GM12878 (cell line): ENCODE measurements around the gene PGM2L1. TPM values are rescaled to one million over a fixed set of nuclear protein-coding genes. Genes with fewer than 3 reads are reported as not detected.

Experiments used
- ATAC-seq: fragments of 200-7000 bp; cut with Tn5 transposase; 3 replicates; pipeline ENCODE4 v1.9.1; 2020; ENCODE audit warnings: mild to moderate bottlenecking, moderate library complexity
- BruUV-seq: library from RNA; stranded (reverse); fragments of 400-500 nt; replicated peaks from 2 replicates; lab custom pipeline; 2021; lab: Mats Ljungman, UMichigan
- CTCF ChIA-PET: fragments of 300-600 bp; sonication (Branson Sonifier 250); formaldehyde crosslinking; extraction: SDS; loops from one replicate; lab custom pipeline; 2021; ENCODE audit warnings: inconsistent platforms; lab: Yijun Ruan, JAX
- POLR2A ChIA-PET: fragments of 350-600 bp; formaldehyde crosslinking; extraction: SDS; loops from one replicate; lab custom pipeline; 2021; ENCODE audit warnings: inconsistent platforms; lab: Charles Lee
- RAD21 ChIA-PET: fragments of 300-600 bp; sonication (Branson Sonifier 250); formaldehyde crosslinking; loops from one replicate; lab custom pipeline; 2023; ENCODE audit warnings: antibody characterized with exemption; ENCODE audit not compliant: unreplicated experiment; lab: Charles Lee
- SMC1A ChIA-PET: fragments of 300-600 bp; sonication (Branson Sonifier 250); formaldehyde crosslinking; loops from one replicate; lab custom pipeline; 2023; ENCODE audit not compliant: unreplicated experiment, uncharacterized antibody; lab: Charles Lee
- DNase-seq: peaks from one replicate; pipeline ENCODE4 v3.0.0-alpha.2; 2011; ENCODE audit warnings: low read depth, low spot score
- FAIRE-seq: peaks from 3 replicates; lab custom pipeline; 2011; peaks lifted over from hg19 to GRCh38; lab: Jason Lieb, UNC
- H2AFZ ChIP-seq: 2 replicates; pipeline ENCODE4 v1.6.0; 2011; ENCODE audit warnings: low read depth, low read length, control low read depth; ENCODE audit not compliant: control insufficient read depth
- H3K27ac ChIP-seq: 2 replicates; pipeline ENCODE4 v1.5.1; 2011; ENCODE audit warnings: control low read depth; ENCODE audit not compliant: control insufficient read depth, insufficient read depth
- H3K27me3 ChIP-seq, 2 experiments: replicated peaks in 1 of 2; 2 replicates each; pipeline versions ENCODE4 v1.6.0 to v1.6.1; 2011; ENCODE audit warnings: low read length in 1 of 2; ENCODE audit not compliant: control insufficient read depth in 2 of 2, insufficient read depth in 2 of 2
- H3K36me3 ChIP-seq, 2 experiments: 2 replicates each; pipeline ENCODE4 v1.5.1; 2011; ENCODE audit warnings: low read length in 1 of 2; ENCODE audit not compliant: control insufficient read depth in 2 of 2, insufficient read depth in 2 of 2
- H3K4me1 ChIP-seq: 2 replicates; pipeline ENCODE4 v1.6.1; 2011; ENCODE audit warnings: mild to moderate bottlenecking, low read length, moderate library complexity, mixed read lengths; ENCODE audit not compliant: control insufficient read depth, insufficient read depth
- H3K4me2 ChIP-seq: 2 replicates; pipeline ENCODE4 v1.6.0; 2011; ENCODE audit warnings: control low read depth; ENCODE audit not compliant: control insufficient read depth, insufficient read depth
- H3K4me3 ChIP-seq: fragments of 200-600 bp; sonication (generic); 2 replicates; pipeline ENCODE4 v1.5.1; 2016
- H3K79me2 ChIP-seq: 2 replicates; pipeline ENCODE4 v1.6.0; 2011; ENCODE audit warnings: low read length; ENCODE audit not compliant: control insufficient read depth, insufficient read depth
- H3K9ac ChIP-seq: 2 replicates; pipeline ENCODE4 v1.8.0; 2011; ENCODE audit warnings: low read length, control low read depth, mixed read lengths; ENCODE audit not compliant: control insufficient read depth, insufficient read depth
- H3K9me3 ChIP-seq: replicated peaks from 3 replicates; pipeline ENCODE4 v1.5.1; 2011; ENCODE audit warnings: mild to moderate bottlenecking, low read length; ENCODE audit not compliant: control insufficient read depth, insufficient read depth
- H4K20me1 ChIP-seq: 2 replicates; pipeline ENCODE4 v1.6.0; 2011; ENCODE audit not compliant: control insufficient read depth, insufficient read depth
- ASH2L ChIP-seq: fragments of 300-600, 200-600 bp; sonication (generic); IDR thresholded peaks from 2 replicates; pipeline ENCODE4 v1.6.1; 2017; ENCODE audit warnings: low read depth, mild to moderate bottlenecking, borderline replicate concordance
- BACH1 ChIP-seq: fragments of 450-650 bp; IDR thresholded peaks from 2 replicates; pipeline ENCODE4 v1.6.1; 2017; ENCODE audit warnings: mild to moderate bottlenecking, borderline replicate concordance
- HDAC2 ChIP-seq: fragments of 200-600 bp; sonication (generic); IDR thresholded peaks from 2 replicates; pipeline ENCODE4 v1.6.1; 2017
- PAX8 ChIP-seq: fragments of 450-650 bp; IDR thresholded peaks from 2 replicates; pipeline ENCODE4 v1.6.1; 2017; ENCODE audit warnings: mild to moderate bottlenecking, moderate library complexity
- RBBP5 ChIP-seq: fragments of 200-600 bp; sonication (generic); conservative IDR thresholded peaks from 2 replicates; pipeline ENCODE4 v1.6.1; 2016
- RCOR1 ChIP-seq: conservative IDR thresholded peaks from 2 replicates; pipeline ENCODE4 v1.6.1; 2012; ENCODE audit warnings: low read depth, low read length, improper control_type of control experiment
- RUNX3 ChIP-seq: IDR thresholded peaks from 2 replicates; pipeline ENCODE4 v1.6.1; 2012; ENCODE audit warnings: low read length, inconsistent platforms
- SP1 ChIP-seq: IDR thresholded peaks from one replicate; pipeline ENCODE4 v1.6.1; 2011; ENCODE audit warnings: low read depth, low read length
- WGBS: methylation state at CpG from one replicate; pipeline ENCODE4 v1.1.6; 2016; ENCODE audit warnings: low lambda C conversion rate; ENCODE audit not compliant: insufficient replicate concordance, insufficient coverage; ENCODE audit errors: missing lambda C conversion rate; 5-methylcytosine and 5-hydroxymethylcytosine counted together
- in situ Hi-C: fragments of 300-500 bp; cut with MboI; formaldehyde crosslinking; loops from 9 replicates; pipeline ENCODE4 v1.14.3; 2018; ENCODE audit warnings: mixed read lengths
- intact Hi-C: fragments of 100-400 bp; cut with micrococcal nuclease; formaldehyde crosslinking; loops from one replicate; pipeline ENCODE4 v1.14.2; 2022; ENCODE audit not compliant: unreplicated experiment
- polyA plus RNA-seq, 11 experiments: library from polyadenylated mRNA; depleted of rRNA in 4 of 11; unstranded in 6 of 11; stranded (reverse) in 5 of 11; fragments of >200 nt; fragmentation: Nextera tagmentation in 4 of 11; fragmentation: Illumina TruSeq in 1 of 11; extraction: Ambion mirVana in 4 of 11; extraction: Trizol in 1 of 11; gene quantifications; 1 replicate in 1 of 11; 2 replicates in 10 of 11; pipeline versions ENCODE4 v1.2.1 to v1.2.3, GENCODE V29; 2011 to 2016; ENCODE audit warnings: inconsistent platforms in 2 of 11, missing spikeins in 2 of 11, low read depth in 1 of 11
- total RNA-seq, 4 experiments: library from RNA; depleted of rRNA in 3 of 4; stranded (reverse); fragments of >200 nt in 3 of 4; fragmentation: Illumina TruSeq in 1 of 4; extraction: Trizol in 1 of 4; gene quantifications; 2 replicates each; pipeline versions ENCODE4 v1.2.1 to v1.2.3, GENCODE V29; 2013 to 2021
- TF ChIP-seq, protein P1 (sequence below): fragments of 450-650 bp; IDR thresholded peaks from 2 replicates; pipeline ENCODE4 v1.6.1; 2014; ENCODE audit warnings: mild to moderate bottlenecking
- TF ChIP-seq, protein P2 (sequence below): fragments of 450-650 bp; IDR thresholded peaks from 2 replicates; pipeline ENCODE4 v1.6.1; 2017; ENCODE audit warnings: borderline replicate concordance
- TF ChIP-seq, protein P3 (sequence below): IDR thresholded peaks from 2 replicates; pipeline ENCODE4 v1.6.1; 2011; ENCODE audit warnings: borderline replicate concordance, low read depth, mild to moderate bottlenecking, moderate library complexity, mixed read lengths, low read length; ENCODE audit not compliant: insufficient read depth; ENCODE audit errors: extremely low read length

Gene PGM2L1
- total and polyA plus RNA-seq, 10 of the 15 experiments (the other 5 are each of a cell fraction or from before 2014, with no cell fraction given): 0.04 to 0.20 (median 0.13) TPM; not detected in 1

DNA sequence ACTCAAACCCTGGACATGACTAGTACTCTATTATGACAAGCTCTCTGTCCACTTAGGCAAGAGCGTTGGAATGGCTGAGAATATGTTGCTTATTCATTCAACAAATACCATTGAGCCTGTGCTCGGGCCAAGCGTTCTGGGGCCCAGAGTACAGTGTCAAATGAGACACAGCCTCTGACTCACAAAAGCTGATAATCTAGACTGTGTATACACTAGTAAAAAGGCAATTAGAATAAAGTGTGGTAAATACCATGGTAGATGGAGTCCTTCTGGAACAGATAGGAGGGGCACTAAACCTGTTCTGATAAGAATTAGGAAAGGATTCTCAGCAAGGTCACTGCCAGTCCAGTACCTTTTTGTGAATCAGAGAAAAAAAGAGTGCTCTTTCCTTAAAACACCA, 44.4 kb upstream of the PGM2L1 start (continued):
- TF ChIP-seq, protein P1, sequence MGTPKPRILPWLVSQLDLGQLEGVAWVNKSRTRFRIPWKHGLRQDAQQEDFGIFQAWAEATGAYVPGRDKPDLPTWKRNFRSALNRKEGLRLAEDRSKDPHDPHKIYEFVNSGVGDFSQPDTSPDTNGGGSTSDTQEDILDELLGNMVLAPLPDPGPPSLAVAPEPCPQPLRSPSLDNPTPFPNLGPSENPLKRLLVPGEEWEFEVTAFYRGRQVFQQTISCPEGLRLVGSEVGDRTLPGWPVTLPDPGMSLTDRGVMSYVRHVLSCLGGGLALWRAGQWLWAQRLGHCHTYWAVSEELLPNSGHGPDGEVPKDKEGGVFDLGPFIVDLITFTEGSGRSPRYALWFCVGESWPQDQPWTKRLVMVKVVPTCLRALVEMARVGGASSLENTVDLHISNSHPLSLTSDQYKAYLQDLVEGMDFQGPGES: no peak
- TF ChIP-seq, protein P2, sequence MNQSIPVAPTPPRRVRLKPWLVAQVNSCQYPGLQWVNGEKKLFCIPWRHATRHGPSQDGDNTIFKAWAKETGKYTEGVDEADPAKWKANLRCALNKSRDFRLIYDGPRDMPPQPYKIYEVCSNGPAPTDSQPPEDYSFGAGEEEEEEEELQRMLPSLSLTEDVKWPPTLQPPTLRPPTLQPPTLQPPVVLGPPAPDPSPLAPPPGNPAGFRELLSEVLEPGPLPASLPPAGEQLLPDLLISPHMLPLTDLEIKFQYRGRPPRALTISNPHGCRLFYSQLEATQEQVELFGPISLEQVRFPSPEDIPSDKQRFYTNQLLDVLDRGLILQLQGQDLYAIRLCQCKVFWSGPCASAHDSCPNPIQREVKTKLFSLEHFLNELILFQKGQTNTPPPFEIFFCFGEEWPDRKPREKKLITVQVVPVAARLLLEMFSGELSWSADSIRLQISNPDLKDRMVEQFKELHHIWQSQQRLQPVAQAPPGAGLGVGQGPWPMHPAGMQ: no peak
- TF ChIP-seq PAX8 (no peak), RBBP5 (no peak)

DNA sequence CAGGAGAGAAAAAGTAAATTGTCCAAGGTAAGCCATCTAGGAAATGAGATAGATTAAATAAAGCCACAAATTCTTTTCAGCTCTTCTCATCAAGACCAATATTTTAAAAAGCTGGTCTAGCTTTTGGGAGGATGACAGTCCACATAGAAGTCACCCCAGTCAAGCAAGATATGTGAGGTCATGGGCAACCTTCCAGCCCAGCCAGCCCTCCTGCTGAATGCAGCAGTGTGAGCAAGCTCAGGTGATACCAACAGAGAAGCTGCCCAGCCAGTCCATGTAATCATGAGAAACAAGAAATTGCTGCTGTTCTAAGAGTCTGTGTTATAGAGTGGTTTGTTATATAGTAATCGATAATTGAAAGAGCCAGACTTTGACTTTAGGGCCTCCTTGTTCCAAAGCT, 40.4 kb upstream of the PGM2L1 start:
- 0% methylated on average over 1 of the region's 1 CpG for WGBS
- H3K4me3 ChIP-seq: no peak overlapping the region
- H3K27ac ChIP-seq: no peak overlapping the region
- H3K9me3 ChIP-seq: no peaks in the 10 kb centered on the region
- TF ChIP-seq SP1 (no peak), RCOR1 (no peak), BACH1 (no peak), RUNX3 (no peak), ASH2L (no peak), HDAC2 (no peak)
- TF ChIP-seq, protein P3, sequence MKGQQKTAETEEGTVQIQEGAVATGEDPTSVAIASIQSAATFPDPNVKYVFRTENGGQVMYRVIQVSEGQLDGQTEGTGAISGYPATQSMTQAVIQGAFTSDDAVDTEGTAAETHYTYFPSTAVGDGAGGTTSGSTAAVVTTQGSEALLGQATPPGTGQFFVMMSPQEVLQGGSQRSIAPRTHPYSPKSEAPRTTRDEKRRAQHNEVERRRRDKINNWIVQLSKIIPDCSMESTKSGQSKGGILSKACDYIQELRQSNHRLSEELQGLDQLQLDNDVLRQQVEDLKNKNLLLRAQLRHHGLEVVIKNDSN: no peak
- TF ChIP-seq, protein P2: no peak
- SMC1A ChIA-PET: interaction anchor here (0.8 to 0.9 kb wide), 2 partner anchors 9 to 14 kb away, joined by 3 to 4 read pairs; no protein-coding TSS in a partner anchor
- DNase-seq (no peak), FAIRE-seq (no peak), ATAC-seq (no peak)
- CTCF ChIA-PET: interaction anchor here (0.6 to 2.4 kb wide), 5 partner anchors 9 to 58 kb away, joined by 3 to 10 read pairs (median 3); no protein-coding TSS in a partner anchor
- intact Hi-C loops: no loop called here
- no peak overlapping the region for H3K4me2 ChIP-seq
- RAD21 ChIA-PET: interaction anchor here (1.3 kb wide), 1 partner anchor 11 kb away, joined by 3 read pairs; no protein-coding TSS in a partner anchor
- H3K27me3 ChIP-seq: no peaks in the 10 kb centered on the region; a peak in 1 of 4 replicates
- no peaks in the 10 kb centered on the region for H3K36me3 ChIP-seq
- no peak overlapping the region for H3K9ac ChIP-seq
- no peak overlapping the region for H2AFZ ChIP-seq
- in situ Hi-C loops: no loop called here
- no peaks in the 10 kb centered on the region for H3K4me1 ChIP-seq
- H3K79me2 ChIP-seq: no peaks in the 10 kb centered on the region
- no peaks in the 10 kb centered on the region for H4K20me1 ChIP-seq
- POLR2A ChIA-PET: no interaction called here
- no TSS peak for BruUV-seq
